HepG2 (cell line): Measurements from ENCODE around the gene TANC1. TPM values are rescaled to one million over a fixed set of nuclear protein-coding genes. Genes with fewer than 3 reads are reported as not detected.

Source experiments
- ATAC-seq: fragments of 200-7000 bp; cut with Tn5 transposase; 3 replicates; pipeline ENCODE4 v1.9.1; 2020; ENCODE audit warnings: mild to moderate bottlenecking, moderate library complexity
- BruUV-seq: library from RNA; stranded (reverse); fragments of 400-500 nt; replicated peaks from 2 replicates; lab custom pipeline; 2021; lab: Mats Ljungman, UMichigan
- CTCF ChIA-PET: fragments of 300-600 bp; formaldehyde crosslinking; extraction: SDS; loops from one replicate; lab custom pipeline; 2021; ENCODE audit warnings: low total read pairs, inconsistent platforms, low intra/inter-chr PET ratio; lab: Yijun Ruan, JAX
- POLR2A ChIA-PET: fragments of 350-600 bp; sonication (Branson Sonifier 250); formaldehyde crosslinking; loops from one replicate; lab custom pipeline; 2020; ENCODE audit warnings: antibody characterized with exemption, inconsistent platforms; lab: Yijun Ruan, JAX
- DNase-seq: peaks from one replicate; pipeline ENCODE4 v3.0.0-alpha.2; 2015; ENCODE audit warnings: low spot score
- FAIRE-seq: peaks from 3 replicates; lab custom pipeline; 2011; peaks lifted over from hg19 to GRCh38; lab: Jason Lieb, UNC
- H2AFZ ChIP-seq: one replicate; pipeline ENCODE4 v1.6.1; 2011; ENCODE audit warnings: low read length, inconsistent platforms
- H3K27ac ChIP-seq: fragments of 300-600 bp; 3 replicates; pipeline ENCODE4 v1.8.0; 2011; ENCODE audit warnings: mixed run types, mild to moderate bottlenecking, mixed read lengths, low read length, inconsistent platforms; ENCODE audit not compliant: insufficient read depth; ENCODE audit errors: extremely low read length
- H3K27me3 ChIP-seq, 2 experiments: fragments of 200-600 bp in 1 of 2; 2 replicates in 1 of 2; 3 replicates in 1 of 2; pipeline versions ENCODE4 v1.6.0 to v1.8.0; 2011; ENCODE audit warnings: low read length in 2 of 2, mild to moderate bottlenecking in 2 of 2, moderate library complexity in 2 of 2, inconsistent platforms in 1 of 2; ENCODE audit not compliant: insufficient read depth in 2 of 2, control insufficient read depth in 1 of 2
- H3K36me3 ChIP-seq, 2 experiments: fragments of 200-600 bp in 1 of 2; replicated peaks in 1 of 2; 2 replicates in 1 of 2; 3 replicates in 1 of 2; pipeline versions ENCODE4 v1.5.1 to v1.8.0; 2011; ENCODE audit warnings: low read length in 2 of 2, inconsistent platforms in 1 of 2; ENCODE audit not compliant: insufficient read depth in 2 of 2, control insufficient read depth in 1 of 2
- H3K4me1 ChIP-seq: 2 replicates; pipeline ENCODE4 v1.5.1; 2012; ENCODE audit warnings: low read length, inconsistent platforms; ENCODE audit not compliant: insufficient read depth
- H3K4me2 ChIP-seq: 2 replicates; pipeline ENCODE4 v1.6.0; 2011; ENCODE audit warnings: low read depth, low read length, inconsistent platforms
- H3K4me3 ChIP-seq, 3 experiments: fragments of 200-600 bp in 1 of 3; sonication (generic), shearing (Covaris generic) in 1 of 3; replicated peaks in 1 of 3; 2 replicates each; pipeline ENCODE4 v1.5.1; 2011 to 2016; ENCODE audit warnings: low read length in 3 of 3, inconsistent platforms in 2 of 3, low read depth in 2 of 3, mild to moderate bottlenecking in 2 of 3, control low read depth in 1 of 3, mixed read lengths in 1 of 3; ENCODE audit not compliant: insufficient read depth in 1 of 3
- H3K79me2 ChIP-seq: one replicate; pipeline ENCODE4 v1.6.1; 2011; ENCODE audit warnings: low read length, inconsistent platforms; ENCODE audit not compliant: insufficient read depth
- H3K9ac ChIP-seq: 2 replicates; pipeline ENCODE4 v1.6.0; 2011; ENCODE audit warnings: mild to moderate bottlenecking, low read depth, low read length, inconsistent platforms; ENCODE audit not compliant: insufficient read depth
- H3K9me3 ChIP-seq: 2 replicates; pipeline ENCODE4 v1.5.1; 2012; ENCODE audit warnings: mild to moderate bottlenecking, low read length
- H4K20me1 ChIP-seq: 2 replicates; pipeline ENCODE4 v1.6.0; 2011; ENCODE audit warnings: inconsistent platforms, mild to moderate bottlenecking, low read length, moderate library complexity; ENCODE audit not compliant: insufficient read depth
- AHR ChIP-seq: IDR thresholded peaks from 2 replicates; pipeline ENCODE4 v1.6.1; 2018; ENCODE audit warnings: missing genetic modification reagents, missing compliant biosample characterization
- HCFC1 ChIP-seq: fragments of 150-350 bp; IDR thresholded peaks from 2 replicates; pipeline ENCODE4 v1.6.1; 2014; ENCODE audit warnings: low read depth, low read length
- MYC ChIP-seq: sonication (generic); formaldehyde crosslinking; IDR thresholded peaks from 2 replicates; pipeline ENCODE4 v1.9.0; 2021; ENCODE audit warnings: missing genetic modification reagents, borderline replicate concordance
- NFE2L1 ChIP-seq: sonication (generic); formaldehyde crosslinking; IDR thresholded peaks from 2 replicates; pipeline ENCODE4 v1.4.0; 2020; ENCODE audit warnings: missing genetic modification reagents, mild to moderate bottlenecking, borderline replicate concordance
- ZNF350 ChIP-seq: sonication (generic); formaldehyde crosslinking; IDR thresholded peaks from 2 replicates; pipeline ENCODE4 v1.4.0; 2020; ENCODE audit warnings: mild to moderate bottlenecking, low read depth, missing genetic modification reagents, borderline replicate concordance
- WGBS: methylation state at CpG from one replicate; pipeline ENCODE4 v1.1.6; 2017; ENCODE audit warnings: low lambda C conversion rate; 5-methylcytosine and 5-hydroxymethylcytosine counted together
- in situ Hi-C: cut with HindIII; loops from 2 replicates; pipeline ENCODE4 v1.10.0; 2017; ENCODE audit warnings: low pct_unique_long_range_greater_than_20kb; ENCODE audit not compliant: extremely low pct_ligation_motif_present
- intact Hi-C: fragments of 100-400 bp; cut with micrococcal nuclease; formaldehyde crosslinking; loops from one replicate; pipeline ENCODE4 v1.10.0; 2022; ENCODE audit not compliant: unreplicated experiment
- polyA plus RNA-seq, 8 experiments: library from polyadenylated mRNA; depleted of rRNA in 3 of 8; stranded (reverse) in 7 of 8; unstranded in 1 of 8; fragments of >200 nt; fragmentation: Illumina TruSeq in 4 of 8; extraction: Trizol in 4 of 8; gene quantifications; 2 replicates each; pipeline versions ENCODE4 v1.2.1 to v1.2.3, GENCODE V29; 2011 to 2016; ENCODE audit warnings: low read depth in 4 of 8, missing spikeins in 1 of 8, mixed read lengths in 1 of 8; ENCODE audit not compliant: insufficient read depth in 1 of 8
- total RNA-seq, 5 experiments: library from RNA; depleted of rRNA; stranded (reverse); fragments of >200 nt; fragmentation: Illumina TruSeq; extraction: Trizol; gene quantifications; 2 replicates each; pipeline ENCODE4 v1.2.3, GENCODE V29; 2016; ENCODE audit warnings: low read depth in 1 of 5

TANC1 gene
- total and polyA plus RNA-seq, 2 of the 13 experiments (the other 11 are each of a cell fraction or from before 2014, with no cell fraction given) = 2.3 to 5.6 TPM

DNA sequence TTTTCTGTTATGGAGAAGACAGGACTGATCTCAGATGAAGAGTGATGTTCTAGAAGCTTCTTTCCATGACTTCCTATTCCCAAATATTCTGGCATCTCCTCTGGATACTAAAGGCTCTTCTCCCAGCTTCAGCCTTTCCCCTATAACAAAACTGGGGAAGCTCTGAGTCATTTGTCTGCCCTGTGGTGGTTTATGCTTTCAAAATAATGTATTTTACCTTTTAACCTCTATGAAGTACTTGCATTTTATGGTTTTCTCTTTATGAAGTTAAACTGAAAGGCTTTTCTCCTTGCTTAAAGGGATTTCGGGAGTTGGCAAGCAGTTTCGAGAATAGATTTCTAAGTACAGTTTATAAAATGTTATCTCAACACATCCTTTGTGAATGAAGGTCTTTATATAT, 104.4 kb downstream of the TANC1 start:
- H3K27me3 ChIP-seq = no peaks in the 10 kb centered on the region
- no peaks in the 10 kb centered on the region for H3K9me3 ChIP-seq
- TF ChIP-seq NFE2L1 = no peak
- TF ChIP-seq AHR (CRISPR knock-in tag) = no peak
- TF ChIP-seq HCFC1 = no peak
- TF ChIP-seq ZNF350 (CRISPR knock-in tag) = no peak
- FAIRE-seq (no peak), ATAC-seq (no peak), DNase-seq (no peak)
- H3K4me3 ChIP-seq = no peak overlapping the region
- H3K9ac ChIP-seq = no peak overlapping the region
- intact Hi-C loops (no loop called here), in situ Hi-C loops (no loop called here)
- no peak overlapping the region for H3K4me2 ChIP-seq
- WGBS = 77% methylated on average over 2 of the region's 2 CpGs
- no peaks in the 10 kb centered on the region for H3K36me3 ChIP-seq
- H2AFZ ChIP-seq = no peak overlapping the region
- CTCF ChIA-PET = no interaction called here
- no TSS peak for BruUV-seq
- no peak overlapping the region for H3K27ac ChIP-seq
- POLR2A ChIA-PET = no interaction called here
- no peaks in the 10 kb centered on the region for H3K79me2 ChIP-seq
- H3K4me1 ChIP-seq = peaks cover 22% of the 10 kb centered on the region
- H4K20me1 ChIP-seq = no peaks in the 10 kb centered on the region

DNA sequence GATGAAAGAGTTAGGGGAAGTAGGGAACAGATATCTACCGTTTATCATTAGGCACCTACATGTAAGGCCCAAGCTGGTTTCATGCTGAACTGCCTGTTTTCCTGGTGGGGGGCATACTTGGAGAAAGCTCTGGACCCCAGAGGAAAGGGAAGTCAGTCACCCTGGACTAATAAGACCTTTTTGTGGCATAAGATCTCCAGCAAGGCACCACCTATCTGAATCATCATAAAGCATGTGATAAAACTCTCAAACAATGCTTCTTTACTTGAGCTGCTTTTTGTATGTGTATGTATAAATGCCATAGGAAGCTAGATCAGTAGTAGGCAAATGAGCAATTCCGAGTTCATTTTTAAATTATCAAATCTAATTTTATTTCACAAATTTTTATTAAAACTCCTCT, 104.8 kb downstream of the TANC1 start:
- BruUV-seq = no TSS peak
- ChIA-PET CTCF (no interaction called here), POLR2A (no interaction called here)
- intact Hi-C loops (no loop called here), in situ Hi-C loops (no loop called here)
- ATAC-seq (no peak), DNase-seq (no peak), FAIRE-seq (no peak)
- Histone ChIP-seq H3K4me2 (no peak overlapping the region), H3K79me2 (no peaks in the 10 kb centered on the region), H3K27me3 (no peaks in the 10 kb centered on the region), H3K9me3 (no peaks in the 10 kb centered on the region), H3K27ac (no peak overlapping the region), H2AFZ (no peak overlapping the region), H3K9ac (no peak overlapping the region), H3K4me1 (peaks cover 22% of the 10 kb centered on the region), H4K20me1 (no peaks in the 10 kb centered on the region), H3K36me3 (no peaks in the 10 kb centered on the region), H3K4me3 (no peak overlapping the region)
- no peak for TF ChIP-seq MYC (CRISPR knock-in tag)
- WGBS = 66% methylated on average over 2 of the region's 2 CpGs
